Mucosa of rectum (tissue), 2 donors: ENCODE data around the gene ANKRD13D.
"Not testable (repeated sequence)": the region's sequence is repeated elsewhere in the genome, so short reads cannot be mapped to it uniquely, and the experiment has no call there.

Source experiments
- H3K27ac ChIP-seq, 2 donors: one replicate each; pipeline ENCODE4 v1.7.0; 2013; ENCODE audit warnings: inconsistent platforms in 2 of 2, low read depth in 2 of 2, low read length in 2 of 2
- H3K27me3 ChIP-seq, 2 donors: one replicate each; pipeline ENCODE4 v1.7.0; 2013; ENCODE audit warnings: low read length in 2 of 2; ENCODE audit not compliant: control insufficient read depth in 2 of 2, insufficient read depth in 2 of 2
- H3K36me3 ChIP-seq, 2 donors: one replicate each; pipeline ENCODE4 v1.7.0; 2013; ENCODE audit warnings: low read length in 2 of 2; ENCODE audit not compliant: control insufficient read depth in 2 of 2, insufficient read depth in 2 of 2
- H3K4me1 ChIP-seq, 2 donors: one replicate each; pipeline ENCODE4 v1.7.0; 2013; ENCODE audit warnings: low read length in 2 of 2, mild to moderate bottlenecking in 1 of 2; ENCODE audit not compliant: control insufficient read depth in 2 of 2, insufficient read depth in 2 of 2
- H3K4me3 ChIP-seq, 2 donors: one replicate each; pipeline ENCODE4 v1.7.0; 2013; ENCODE audit warnings: low read length in 2 of 2
- H3K9ac ChIP-seq, 2 donors: one replicate each; pipeline ENCODE4 v1.7.0; 2013; ENCODE audit warnings: low read length in 2 of 2, low read depth in 1 of 2, mild to moderate bottlenecking in 1 of 2
- H3K9me3 ChIP-seq, 2 donors: one replicate each; pipeline ENCODE4 v1.7.0; 2013; ENCODE audit warnings: low read length in 2 of 2; ENCODE audit not compliant: control insufficient read depth in 2 of 2
- donor health status: healthy.
- donor health status: Normal muscosa, but diverticular disease.

The ANKRD13D gene

GRCh38 chr11:67251841-67252240 is 37.3 kb upstream of the ANKRD13D start:
- Histone ChIP-seq H3K9ac (no peak overlapping the region), H3K4me1 (peaks cover 17 to 21% of the 10 kb centered on the region in 2 donors), H3K36me3 (peaks cover 85 to 96% of the 10 kb centered on the region in 2 donors), H3K9me3 (no peaks in the 10 kb centered on the region), H3K27ac (no peak overlapping the region), H3K27me3 (no peaks in the 10 kb centered on the region), H3K4me3 (no peak overlapping the region)

GRCh38 chr11:67252831-67253239 is 36.3 kb upstream of the ANKRD13D start:
- no peak overlapping the region for H3K9ac ChIP-seq
- H3K27me3 ChIP-seq = no peaks in the 10 kb centered on the region
- no peaks in the 10 kb centered on the region for H3K9me3 ChIP-seq
- peaks cover 79 to 87% of the 10 kb centered on the region in 2 donors for H3K36me3 ChIP-seq
- no peak overlapping the region for H3K4me3 ChIP-seq
- H3K27ac ChIP-seq = peak overlapping the region in 1 of 2 donors; percentile 59
- H3K4me1 ChIP-seq = peaks cover 17 to 21% of the 10 kb centered on the region in 2 donors

GRCh38 chr11:67253872-67254624 is 35.1 kb upstream of the ANKRD13D start:
- H3K9ac ChIP-seq = no peak overlapping the region
- no peaks in the 10 kb centered on the region for H3K27me3 ChIP-seq
- H3K4me3 ChIP-seq = no peak overlapping the region
- H3K9me3 ChIP-seq = no peaks in the 10 kb centered on the region
- peaks cover 17 to 21% of the 10 kb centered on the region in 2 donors for H3K4me1 ChIP-seq
- H3K27ac ChIP-seq = peak overlapping the region; percentile 59 to 62
- peaks cover 67 to 75% of the 10 kb centered on the region in 2 donors for H3K36me3 ChIP-seq

GRCh38 chr11:67254798-67255197 is 34.3 kb upstream of the ANKRD13D start:
- no peaks in the 10 kb centered on the region for H3K9me3 ChIP-seq
- no peak overlapping the region for H3K27ac ChIP-seq
- no peak overlapping the region for H3K9ac ChIP-seq
- no peak overlapping the region for H3K4me3 ChIP-seq
- H3K36me3 ChIP-seq = peaks cover 60 to 67% of the 10 kb centered on the region in 2 donors
- H3K27me3 ChIP-seq = no peaks in the 10 kb centered on the region
- peaks cover 17 to 21% of the 10 kb centered on the region in 2 donors for H3K4me1 ChIP-seq

GRCh38 chr11:67255353-67255752 is 33.8 kb upstream of the ANKRD13D start:
- Histone ChIP-seq H3K27me3 (no peaks in the 10 kb centered on the region), H3K9ac (no peak overlapping the region), H3K36me3 (peaks cover 54 to 62% of the 10 kb centered on the region in 2 donors), H3K4me3 (no peak overlapping the region), H3K4me1 (peaks cover 17 to 21% of the 10 kb centered on the region in 2 donors), H3K27ac (no peak overlapping the region), H3K9me3 (no peaks in the 10 kb centered on the region)

- no peak overlapping the region for H3K27ac ChIP-seq
- H3K9me3 ChIP-seq = no peaks in the 10 kb centered on the region
- no peak overlapping the region for H3K4me3 ChIP-seq
- H3K36me3 ChIP-seq = peaks cover 49 to 56% of the 10 kb centered on the region in 2 donors
- peaks cover 17 to 21% of the 10 kb centered on the region in 2 donors for H3K4me1 ChIP-seq
- H3K9ac ChIP-seq = no peak overlapping the region
- H3K27me3 ChIP-seq = no peaks in the 10 kb centered on the region
These were observed 33.2 kb upstream of the ANKRD13D start for GRCh38 chr11:67255864-67256263.

GRCh38 chr11:67256477-67257135 is 32.5 kb upstream of the ANKRD13D start:
- Histone ChIP-seq H3K36me3 (peaks cover 43 to 49% of the 10 kb centered on the region in 2 donors), H3K4me1 (peaks cover 21 to 24% of the 10 kb centered on the region in 2 donors), H3K9ac (no peak overlapping the region), H3K4me3 (no peak overlapping the region), H3K27ac (no peak overlapping the region), H3K27me3 (no peaks in the 10 kb centered on the region), H3K9me3 (no peaks in the 10 kb centered on the region)

- Histone ChIP-seq H3K9me3 (no peaks in the 10 kb centered on the region), H3K4me3 (no peak overlapping the region), H3K4me1 (peaks cover 13 to 17% of the 10 kb centered on the region in 2 donors), H3K27me3 (no peaks in the 10 kb centered on the region), H3K9ac (no peak overlapping the region), H3K27ac (no peak overlapping the region), H3K36me3 (peaks cover 7 to 14% of the 10 kb centered on the region in 2 donors)
These were observed 28.7 kb upstream of the ANKRD13D start for GRCh38 chr11:67260406-67260805.

- Histone ChIP-seq H3K4me3 (peak overlapping the region; percentile 50 to 56), H3K4me1 (peaks cover 18 to 23% of the 10 kb centered on the region in 2 donors)
- H3K27me3 ChIP-seq, H3K27ac ChIP-seq, H3K9ac ChIP-seq, H3K36me3 ChIP-seq, H3K9me3 ChIP-seq: not testable (repeated sequence)
These were observed 28.0 kb upstream of the ANKRD13D start for GRCh38 chr11:67260885-67261639.

GRCh38 chr11:67261640-67261945 is 27.5 kb upstream of the ANKRD13D start:
- Histone ChIP-seq H3K9me3 (no peaks in the 10 kb centered on the region), H3K4me3 (no peak overlapping the region), H3K27me3 (no peaks in the 10 kb centered on the region), H3K9ac (no peak overlapping the region), H3K27ac (no peak overlapping the region), H3K36me3 (peaks cover 0 to 3% of the 10 kb centered on the region in 2 donors), H3K4me1 (peaks cover 18 to 23% of the 10 kb centered on the region in 2 donors)
